HUES6 (cell line): ENCODE data around the gene AACS.
"Not testable (repeated sequence)": the region's sequence is repeated elsewhere in the genome, so short reads cannot be mapped to it uniquely, and the experiment has no call there.

Experiments used
- H3K27ac ChIP-seq: 2 replicates; pipeline ENCODE4 v1.7.0; 2013; ENCODE audit warnings: low read depth, mild to moderate bottlenecking, low read length, inconsistent platforms
- H3K27me3 ChIP-seq: 2 replicates; pipeline ENCODE4 v1.6.1; 2013; ENCODE audit warnings: low read length; ENCODE audit not compliant: control insufficient read depth, insufficient read depth
- H3K36me3 ChIP-seq: 2 replicates; pipeline ENCODE4 v1.6.1; 2013; ENCODE audit warnings: low read length; ENCODE audit not compliant: control insufficient read depth, insufficient read depth
- H3K4me1 ChIP-seq: 2 replicates; pipeline ENCODE4 v1.6.1; 2013; ENCODE audit warnings: low read length; ENCODE audit not compliant: control insufficient read depth, insufficient read depth
- H3K4me3 ChIP-seq: 2 replicates; pipeline ENCODE4 v1.5.1; 2013; ENCODE audit warnings: low read depth, low read length
- H3K9ac ChIP-seq: one replicate; pipeline ENCODE4 v1.6.1; 2013; ENCODE audit warnings: mild to moderate bottlenecking, low read length
- H3K9me3 ChIP-seq: 2 replicates; pipeline ENCODE4 v1.6.1; 2013; ENCODE audit warnings: low read depth, low read length; ENCODE audit not compliant: control insufficient read depth, insufficient read depth

AACS gene

DNA sequence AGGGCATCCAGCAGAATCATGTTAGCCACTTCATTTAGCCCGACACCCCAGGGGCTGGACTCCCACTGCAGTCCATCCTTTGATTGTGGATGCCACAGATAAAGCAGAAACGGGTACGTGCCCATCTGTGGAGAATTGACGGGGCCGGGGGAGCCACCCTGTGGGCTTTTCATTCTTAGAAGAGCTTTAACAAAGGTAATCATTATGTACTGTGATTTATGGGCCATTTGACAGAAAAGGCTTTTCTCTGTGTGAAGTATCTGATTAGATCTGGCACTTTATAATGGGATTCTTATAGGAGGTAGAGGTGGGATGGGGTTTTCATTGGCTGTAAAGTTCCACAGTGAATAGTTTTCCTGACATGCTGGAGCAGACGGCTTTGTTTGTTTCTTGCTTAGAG, 40.4 kb downstream of the AACS start:
- no peaks in the 10 kb centered on the region; the same call in 1 of the 2 replicates for H3K4me1 ChIP-seq
- H3K9me3 ChIP-seq: no peaks in the 10 kb centered on the region
- no peak overlapping the region for H3K27ac ChIP-seq
- H3K9ac ChIP-seq: no peak overlapping the region
- H3K27me3 ChIP-seq: no peaks in the 10 kb centered on the region
- H3K36me3 ChIP-seq: peaks cover 77% of the 10 kb centered on the region
- H3K4me3 ChIP-seq: no peak overlapping the region

DNA sequence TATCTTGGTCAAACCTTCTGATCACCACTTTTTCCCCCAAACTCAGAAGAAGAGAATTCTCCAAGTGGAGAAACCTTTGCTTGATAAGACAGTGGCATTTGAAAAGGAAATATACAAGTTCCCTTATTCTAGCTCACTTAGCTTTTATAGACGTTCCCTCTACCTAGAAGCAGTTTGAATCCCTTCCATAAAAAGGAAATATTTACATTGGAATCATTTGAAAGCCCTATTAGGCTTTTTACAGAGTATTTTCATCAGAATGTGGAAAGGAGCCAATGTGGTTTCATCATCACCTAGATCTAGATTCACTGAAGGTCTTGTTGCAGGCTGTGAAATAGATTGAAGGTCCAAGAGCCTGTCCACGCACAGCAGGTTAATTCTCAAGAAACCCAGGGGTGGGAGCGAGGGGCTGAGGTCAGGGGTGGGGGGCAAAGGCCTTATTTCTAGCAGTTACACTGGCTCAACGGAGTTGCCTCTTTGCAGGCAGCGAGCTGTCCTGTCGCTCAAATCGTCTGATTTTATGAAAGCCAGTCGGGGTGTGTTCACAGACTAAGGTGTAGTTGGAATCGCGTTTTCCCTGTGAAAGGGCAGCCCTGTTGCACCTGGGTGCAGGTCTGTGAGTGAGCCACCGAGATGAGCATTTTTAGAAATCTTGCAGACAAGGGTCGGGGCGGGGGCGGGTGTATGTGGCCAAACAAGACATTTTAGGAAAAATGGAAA, 45.6 kb downstream of the AACS start:
- peaks cover 85% of the 10 kb centered on the region for H3K36me3 ChIP-seq
- no peak overlapping the region for H3K9ac ChIP-seq

DNA sequence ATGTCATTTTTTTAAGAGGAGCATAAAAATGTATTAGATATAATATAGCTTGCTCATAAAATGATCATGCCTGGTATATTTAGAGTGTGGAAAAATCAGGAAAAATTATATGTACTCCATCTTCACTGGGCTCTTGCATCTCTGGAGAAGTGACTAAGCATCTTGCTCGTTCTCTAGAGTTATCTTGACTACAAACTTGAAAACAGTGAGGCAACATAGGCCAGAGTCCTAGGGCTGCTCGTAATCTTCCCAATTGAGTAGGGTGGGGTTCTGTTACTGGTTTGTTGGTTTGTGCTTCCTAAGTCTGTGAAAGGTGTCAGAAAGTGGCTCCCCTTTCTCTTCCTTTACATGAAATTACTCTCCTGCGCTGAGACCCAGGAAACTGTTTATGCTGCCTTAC, 46.2 kb downstream of the AACS start:
- no peaks in the 10 kb centered on the region for H3K9me3 ChIP-seq
- no peaks in the 10 kb centered on the region for H3K4me1 ChIP-seq
- H3K27me3 ChIP-seq: no peaks in the 10 kb centered on the region
- no peak overlapping the region for H3K27ac ChIP-seq
- H3K36me3 ChIP-seq: peaks cover 81% of the 10 kb centered on the region
- no peak overlapping the region for H3K4me3 ChIP-seq
- no peak overlapping the region for H3K9ac ChIP-seq

More for the DNA sequence above, 45.6 kb downstream of the AACS start:
- no peaks in the 10 kb centered on the region for H3K27me3 ChIP-seq
- no peak overlapping the region for H3K27ac ChIP-seq
- no peaks in the 10 kb centered on the region for H3K9me3 ChIP-seq
- no peak overlapping the region for H3K4me3 ChIP-seq
- no peaks in the 10 kb centered on the region for H3K4me1 ChIP-seq

GRCh38 chr12:125112614-125113013, 47.4 kb downstream of the AACS start:
- peaks cover 76% of the 10 kb centered on the region for H3K36me3 ChIP-seq
- H3K9ac ChIP-seq, H3K4me3 ChIP-seq, H3K27me3 ChIP-seq, H3K9me3 ChIP-seq, H3K4me1 ChIP-seq, H3K27ac ChIP-seq: not testable (repeated sequence)

DNA sequence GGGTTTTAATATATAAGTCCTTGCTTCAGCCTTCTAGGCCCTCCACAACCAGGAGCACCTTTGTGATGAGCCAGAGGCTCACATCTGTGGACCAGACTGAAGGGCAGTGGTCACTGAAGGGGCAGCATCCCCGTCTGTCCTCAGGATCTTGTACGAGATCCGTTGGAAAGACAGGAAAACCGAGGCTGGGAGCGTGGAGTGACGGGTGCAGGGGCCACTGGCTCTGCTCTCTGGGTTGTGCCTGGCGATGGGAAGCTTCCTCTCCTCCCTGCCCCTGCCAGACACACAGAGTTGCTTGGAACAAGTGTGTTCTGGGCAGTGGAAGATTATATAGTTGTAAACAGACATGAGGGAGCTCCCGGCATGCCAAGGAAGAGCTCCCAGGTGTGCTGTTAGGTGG, 48.0 kb downstream of the AACS start:
- Histone ChIP-seq H3K4me1 (no peaks in the 10 kb centered on the region), H3K36me3 (peaks cover 76% of the 10 kb centered on the region)

DNA sequence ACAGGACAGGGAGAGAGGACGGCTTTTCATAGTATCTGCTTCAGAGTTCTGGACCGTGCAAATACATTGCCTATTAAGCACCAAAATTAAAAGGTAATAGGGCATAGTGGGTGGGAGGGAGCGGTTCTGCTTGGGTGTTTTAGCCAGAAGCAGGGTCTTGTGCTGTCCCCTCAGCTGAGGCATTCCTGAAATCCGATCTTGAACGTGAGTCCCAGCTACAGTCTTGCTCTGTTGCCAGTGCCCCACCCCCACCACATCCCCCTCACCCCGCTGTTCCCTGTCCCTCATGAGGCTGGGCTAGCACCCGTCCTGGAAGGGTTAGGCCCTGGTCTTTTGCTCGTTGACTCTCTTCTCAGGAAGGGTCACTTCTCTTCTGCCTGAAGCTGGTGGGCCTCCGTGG, 48.6 kb downstream of the AACS start:
- Histone ChIP-seq H3K9ac (no peak overlapping the region), H3K27ac (no peak overlapping the region), H3K9me3 (no peaks in the 10 kb centered on the region), H3K4me1 (no peaks in the 10 kb centered on the region), H3K27me3 (no peaks in the 10 kb centered on the region), H3K4me3 (no peak overlapping the region), H3K36me3 (peaks cover 77% of the 10 kb centered on the region)

More for the DNA sequence above, 48.0 kb downstream of the AACS start:
- Histone ChIP-seq H3K27ac (no peak overlapping the region), H3K4me3 (no peak overlapping the region), H3K9me3 (no peaks in the 10 kb centered on the region), H3K27me3 (no peaks in the 10 kb centered on the region), H3K9ac (no peak overlapping the region)

GRCh38 chr12:125114365-125115141, 49.3 kb downstream of the AACS start:
- Histone ChIP-seq H3K4me1 (no peaks in the 10 kb centered on the region), H3K27ac (no peak overlapping the region), H3K9ac (no peak overlapping the region), H3K36me3 (peaks cover 77% of the 10 kb centered on the region), H3K9me3 (no peaks in the 10 kb centered on the region), H3K4me3 (no peak overlapping the region), H3K27me3 (no peaks in the 10 kb centered on the region)

GRCh38 chr12:125120566-125120965, 55.3 kb downstream of the AACS start:
- Histone ChIP-seq H3K36me3 (peaks cover 73% of the 10 kb centered on the region), H3K27ac (no peak overlapping the region), H3K4me3 (no peak overlapping the region), H3K27me3 (no peaks in the 10 kb centered on the region), H3K9me3 (no peaks in the 10 kb centered on the region), H3K4me1 (no peaks in the 10 kb centered on the region), H3K9ac (no peak overlapping the region)

DNA sequence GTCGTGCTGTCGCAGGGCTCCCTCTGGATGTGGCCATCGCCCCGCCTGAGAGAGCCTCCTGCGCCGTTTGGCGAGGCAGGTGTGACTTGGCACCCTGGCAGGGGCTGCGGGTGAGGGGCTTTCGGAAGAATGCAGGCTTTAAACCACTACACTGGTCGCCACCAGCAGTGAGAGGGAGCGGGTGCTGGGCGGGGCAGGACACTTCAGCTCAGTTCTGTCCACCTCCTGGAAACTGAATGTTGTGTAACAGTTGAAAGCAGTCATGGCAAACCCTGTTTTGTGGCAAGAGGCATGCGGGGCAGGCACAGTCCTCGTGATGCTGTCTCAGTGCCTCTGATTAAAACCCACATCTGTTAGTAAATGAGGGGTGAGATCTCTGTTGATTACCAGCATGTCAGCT, 55.9 kb downstream of the AACS start:
- Histone ChIP-seq H3K4me1 (no peaks in the 10 kb centered on the region), H3K27me3 (no peaks in the 10 kb centered on the region), H3K9me3 (no peaks in the 10 kb centered on the region), H3K4me3 (no peak overlapping the region), H3K9ac (no peak overlapping the region), H3K27ac (no peak overlapping the region), H3K36me3 (peaks cover 71% of the 10 kb centered on the region)

- Histone ChIP-seq H3K9ac (no peak overlapping the region), H3K4me1 (no peaks in the 10 kb centered on the region), H3K27me3 (no peaks in the 10 kb centered on the region), H3K4me3 (no peak overlapping the region), H3K27ac (no peak overlapping the region), H3K9me3 (no peaks in the 10 kb centered on the region), H3K36me3 (peaks cover 71% of the 10 kb centered on the region)
These were observed 57.4 kb downstream of the AACS start for GRCh38 chr12:125122668-125123067.

DNA sequence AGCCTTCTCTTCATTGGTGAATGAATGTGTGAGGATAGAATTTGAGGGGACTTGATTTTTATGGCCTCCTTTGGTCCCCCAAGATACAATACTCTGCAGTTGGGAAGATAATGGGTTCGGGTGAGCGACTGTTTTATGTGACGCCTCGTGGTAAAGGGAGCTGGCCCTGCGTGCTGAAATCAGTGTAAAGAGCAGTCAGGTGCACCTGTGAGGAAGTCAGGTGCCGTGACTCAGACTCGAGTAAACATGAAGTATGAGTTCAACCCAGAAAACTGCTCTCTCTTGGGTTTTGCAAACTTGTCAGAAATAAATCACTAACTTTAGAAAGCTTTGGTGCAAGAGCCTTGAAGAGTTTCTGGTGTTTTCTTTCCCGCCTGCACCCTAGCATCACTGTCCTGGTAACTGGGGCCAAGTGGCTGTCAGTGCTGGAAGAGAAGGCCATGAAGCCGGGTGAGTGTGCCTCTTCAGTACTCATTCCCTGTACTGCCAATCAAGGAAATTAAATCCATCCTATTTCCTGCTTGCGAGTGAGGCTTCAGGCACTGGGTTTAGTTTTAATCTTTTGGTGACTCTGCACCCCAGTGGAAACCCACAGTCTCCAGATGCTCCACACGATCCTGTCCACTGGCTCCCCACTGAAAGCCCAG, 59.2 kb downstream of the AACS start:
- Histone ChIP-seq H3K4me3 (no peak overlapping the region), H3K9me3 (no peaks in the 10 kb centered on the region), H3K36me3 (peaks cover 68% of the 10 kb centered on the region), H3K27me3 (no peaks in the 10 kb centered on the region), H3K27ac (no peak overlapping the region), H3K4me1 (no peaks in the 10 kb centered on the region), H3K9ac (no peak overlapping the region)
